ENCODE measurements around the gene ARNT2.

GRCh38 chr15:80514071-80514780, 110.0 kb downstream of the ARNT2 start:
- TF ChIP-seq CTCF (IDR thresholded peaks at IDR 0.05) (no peak), ZFX (IDR thresholded peaks at IDR 0.05; ENCODE audit: borderline replicate concordance) (no peak)

Data from 22Rv1 (cell line).